GM19328 (cell line): Measurements from ENCODE around the gene NFATC3.

Experiments used
- ATAC-seq: cut with Tn5 transposase; IDR thresholded peaks from one replicate; pipeline ENCODE4 v1.9.1; 2021; ENCODE audit warnings: mild to moderate bottlenecking, moderate library complexity; ENCODE audit not compliant: unreplicated experiment

The NFATC3 gene

GRCh38 chr16:68179855-68180254 lies 94.7 kb downstream of the NFATC3 start:
- ATAC-seq = no peak

DNA sequence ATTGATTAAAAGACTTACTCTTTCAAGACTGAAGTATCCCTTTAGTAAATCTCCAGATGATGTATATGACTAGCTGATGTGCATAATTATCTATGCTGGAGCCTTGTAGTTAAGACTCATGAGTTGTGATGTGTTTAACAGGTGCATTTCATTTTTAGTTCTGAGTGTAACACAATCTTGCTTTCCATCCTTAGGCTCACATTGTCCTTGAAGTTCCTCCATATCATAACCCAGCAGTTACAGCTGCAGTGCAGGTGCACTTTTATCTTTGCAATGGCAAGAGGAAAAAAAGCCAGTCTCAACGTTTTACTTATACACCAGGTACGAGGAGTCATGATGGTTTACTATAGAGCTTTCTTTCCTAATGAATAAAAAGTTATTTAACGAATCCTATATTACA lies 97.9 kb downstream of the NFATC3 start:
- ATAC-seq = no peak

DNA sequence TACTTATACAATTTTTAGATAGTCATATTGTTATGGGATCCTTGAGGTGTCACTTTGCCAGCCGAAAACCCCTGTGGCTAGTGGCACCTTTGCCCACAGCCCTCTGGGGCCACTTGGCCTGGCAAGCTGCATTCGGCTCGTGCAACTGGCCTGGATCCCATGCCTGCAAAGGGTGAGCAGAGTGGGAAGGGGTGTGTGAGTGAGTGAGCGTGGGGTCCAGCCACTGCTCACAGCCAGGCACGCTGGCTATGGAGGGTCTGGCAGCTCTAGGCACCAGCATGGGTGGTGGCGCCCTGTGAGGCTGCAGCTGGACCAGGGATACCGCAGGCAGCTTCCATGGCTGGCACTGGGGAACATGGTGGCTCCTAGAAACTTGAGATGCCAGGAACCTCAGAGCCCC lies 101.7 kb downstream of the NFATC3 start:
- ATAC-seq = no peak

DNA sequence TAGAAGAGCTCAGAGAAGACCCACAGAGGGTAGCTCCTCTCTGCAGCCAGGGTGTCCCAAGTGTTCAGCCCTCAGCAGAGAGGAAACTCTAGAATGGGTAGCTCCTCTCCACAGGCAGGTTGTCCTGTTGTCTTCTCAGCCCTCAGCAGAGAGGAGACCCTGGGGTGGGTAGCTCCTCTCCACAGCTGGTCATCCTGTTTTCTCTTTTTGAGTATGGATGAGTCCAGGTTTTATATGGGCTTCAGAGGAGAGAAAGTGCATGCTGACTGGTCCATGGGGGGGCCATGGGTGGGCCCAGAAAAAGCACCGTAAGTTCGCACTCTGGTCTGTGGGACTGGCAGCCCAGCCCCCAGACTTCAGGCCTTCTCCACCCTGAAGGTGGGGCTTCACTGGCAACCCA lies 102.3 kb downstream of the NFATC3 start:
- no peak for ATAC-seq

DNA sequence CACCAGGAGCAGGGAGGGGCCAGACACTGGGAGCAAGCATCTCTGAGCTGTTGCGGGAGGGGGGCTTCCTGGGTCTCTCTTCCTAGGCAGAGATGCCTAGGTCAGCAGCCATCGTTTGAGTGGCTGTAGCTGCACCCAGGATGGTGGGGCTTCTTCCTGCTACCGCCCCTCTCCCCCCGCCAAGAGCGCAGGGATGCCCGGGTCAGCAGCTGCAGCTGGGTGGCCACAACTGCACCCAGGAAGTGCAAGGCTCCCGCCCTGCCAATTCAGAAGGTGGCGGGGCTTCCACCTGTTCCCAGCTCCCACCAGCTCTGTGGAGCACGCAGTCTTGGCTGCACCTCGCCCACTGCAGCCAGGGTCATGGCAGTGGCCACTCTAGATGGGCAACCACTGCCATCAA lies 103.0 kb downstream of the NFATC3 start:
- ATAC-seq = no peak

DNA sequence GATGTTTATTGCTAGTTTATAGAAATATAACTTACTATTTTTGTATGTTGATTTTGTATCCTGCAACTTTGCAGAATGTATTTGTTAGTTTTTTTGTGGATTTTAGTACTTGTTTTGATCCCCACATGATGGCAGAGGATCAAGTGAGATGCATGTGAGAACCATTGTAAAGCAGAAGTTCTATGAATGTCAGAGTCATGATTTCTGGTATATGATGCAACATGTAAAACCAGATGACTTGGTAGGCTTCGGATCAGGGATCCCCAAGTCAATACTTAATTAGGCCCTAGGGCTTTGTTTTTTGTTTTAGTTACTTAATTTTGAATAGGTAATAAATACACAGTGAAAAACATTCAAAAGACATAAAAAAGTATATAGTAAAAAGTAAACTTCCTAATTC lies 104.9 kb downstream of the NFATC3 start:
- no peak for ATAC-seq

DNA sequence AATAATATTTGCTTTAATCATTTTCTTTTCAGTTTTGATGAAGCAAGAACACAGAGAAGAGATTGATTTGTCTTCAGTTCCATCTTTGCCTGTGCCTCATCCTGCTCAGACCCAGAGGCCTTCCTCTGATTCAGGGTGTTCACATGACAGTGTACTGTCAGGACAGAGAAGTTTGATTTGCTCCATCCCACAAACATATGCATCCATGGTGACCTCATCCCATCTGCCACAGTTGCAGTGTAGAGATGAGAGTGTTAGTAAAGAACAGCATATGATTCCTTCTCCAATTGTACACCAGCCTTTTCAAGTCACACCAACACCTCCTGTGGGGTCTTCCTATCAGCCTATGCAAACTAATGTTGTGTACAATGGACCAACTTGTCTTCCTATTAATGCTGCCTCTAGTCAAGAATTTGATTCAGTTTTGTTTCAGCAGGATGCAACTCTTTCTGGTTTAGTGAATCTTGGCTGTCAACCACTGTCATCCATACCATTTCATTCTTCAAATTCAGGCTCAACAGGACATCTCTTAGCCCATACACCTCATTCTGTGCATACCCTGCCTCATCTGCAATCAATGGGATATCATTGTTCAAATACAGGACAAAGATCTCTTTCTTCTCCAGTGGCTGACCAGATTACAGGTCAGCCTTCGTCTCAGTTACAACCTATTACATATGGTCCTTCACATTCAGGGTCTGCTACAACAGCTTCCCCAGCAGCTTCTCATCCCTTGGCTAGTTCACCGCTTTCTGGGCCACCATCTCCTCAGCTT lies 105.8 kb downstream of the NFATC3 start:
- ATAC-seq = no peak

DNA sequence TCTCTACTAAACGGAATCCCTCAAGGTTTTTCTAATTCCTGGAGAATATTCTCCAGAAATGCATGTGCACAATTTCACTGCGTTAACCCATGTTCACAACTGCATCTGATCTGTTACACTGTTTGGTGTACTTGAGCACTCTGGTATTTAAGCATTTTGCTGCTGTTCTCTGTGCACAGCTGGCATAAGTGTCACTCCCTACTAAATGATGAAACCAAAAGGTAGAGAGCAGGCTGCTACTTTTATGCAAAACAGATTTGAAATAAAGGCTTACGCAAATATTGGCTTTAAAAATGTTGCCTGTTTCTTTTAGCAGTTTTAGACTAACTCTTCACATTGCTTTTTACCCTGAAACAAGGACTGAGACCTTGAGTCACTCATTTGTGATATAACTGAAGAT lies 109.1 kb downstream of the NFATC3 start:
- no peak for ATAC-seq

DNA sequence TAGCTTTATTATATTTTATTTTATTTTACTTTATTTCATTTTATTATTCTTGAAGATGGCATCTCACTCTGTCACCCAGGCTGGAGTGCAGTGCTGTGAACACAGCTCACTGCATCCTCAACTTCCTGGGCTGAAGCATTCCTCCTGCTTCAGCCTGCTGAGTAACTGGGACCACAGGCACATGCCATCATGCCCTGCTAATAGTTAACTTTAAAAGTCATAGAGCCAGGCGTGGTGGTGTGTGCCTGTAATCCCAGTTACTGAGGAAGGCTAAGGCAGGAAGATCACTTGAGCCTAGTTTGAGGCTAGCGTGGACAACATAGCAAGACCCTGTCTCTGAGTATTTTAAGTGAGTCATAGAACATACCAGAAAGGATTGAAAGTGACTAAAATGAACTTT lies 112.1 kb downstream of the NFATC3 start:
- no peak for ATAC-seq

- ATAC-seq = no peak
These were observed 115.1 kb downstream of the NFATC3 start for GRCh38 chr16:68200088-68200783.

DNA sequence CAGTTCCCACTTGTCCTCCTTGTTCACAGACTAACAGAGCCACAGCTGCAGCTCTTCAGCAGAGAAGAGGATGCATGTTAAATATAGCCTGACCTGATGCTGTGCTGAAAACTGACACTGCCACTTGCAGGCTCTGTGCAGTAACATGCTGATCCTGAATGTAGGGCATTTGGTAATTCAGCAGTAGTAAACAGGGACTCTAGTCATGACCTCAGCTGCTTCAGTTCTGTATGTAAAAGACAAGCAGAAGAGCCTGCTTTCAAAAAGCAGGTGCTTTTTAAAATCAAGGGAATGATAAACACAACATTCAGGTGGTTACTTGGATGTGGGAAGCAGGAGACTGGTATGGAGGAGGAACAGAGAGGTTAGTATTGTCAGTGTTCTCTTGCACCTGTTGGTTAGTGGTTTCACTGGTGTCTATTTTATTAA lies 116.9 kb downstream of the NFATC3 start:
- ATAC-seq = no peak

DNA sequence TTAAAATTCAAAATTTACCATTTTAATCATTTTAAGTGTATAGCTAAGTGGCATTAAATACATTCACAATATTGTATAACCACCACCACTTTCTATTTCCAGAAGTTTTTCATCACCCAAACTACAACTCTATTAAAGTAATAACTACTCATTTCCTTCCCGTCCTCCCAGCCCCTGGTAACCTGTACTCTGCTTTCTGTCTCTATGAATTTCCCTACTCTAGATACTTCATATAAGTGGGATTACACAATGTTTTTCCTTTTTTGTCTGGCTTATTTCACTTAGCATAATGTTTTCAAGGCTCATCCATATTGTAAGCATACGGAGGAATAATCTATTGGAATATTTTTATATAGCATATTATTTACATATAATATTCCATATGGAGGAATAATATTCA lies 121.1 kb downstream of the NFATC3 start:
- no peak for ATAC-seq

DNA sequence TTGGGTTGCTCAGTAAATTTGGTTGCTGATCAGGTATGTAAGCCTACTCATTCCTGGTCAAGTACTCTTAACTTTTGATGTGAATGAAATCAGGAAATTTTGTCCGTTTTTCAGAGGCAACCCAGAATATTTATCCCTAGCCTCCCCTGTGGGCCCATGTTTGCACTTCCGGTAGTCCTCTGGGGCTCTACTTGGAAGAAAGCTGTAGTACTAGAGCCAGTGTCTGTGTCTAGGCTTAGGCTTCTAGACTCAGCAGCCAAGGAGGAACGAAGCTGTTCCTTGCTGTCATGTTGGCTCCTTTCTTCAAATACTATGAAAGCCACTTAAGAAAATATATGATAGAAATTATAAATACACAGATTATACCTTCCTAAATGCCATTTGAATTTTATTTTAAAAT lies 129.6 kb downstream of the NFATC3 start:
- no peak for ATAC-seq

DNA sequence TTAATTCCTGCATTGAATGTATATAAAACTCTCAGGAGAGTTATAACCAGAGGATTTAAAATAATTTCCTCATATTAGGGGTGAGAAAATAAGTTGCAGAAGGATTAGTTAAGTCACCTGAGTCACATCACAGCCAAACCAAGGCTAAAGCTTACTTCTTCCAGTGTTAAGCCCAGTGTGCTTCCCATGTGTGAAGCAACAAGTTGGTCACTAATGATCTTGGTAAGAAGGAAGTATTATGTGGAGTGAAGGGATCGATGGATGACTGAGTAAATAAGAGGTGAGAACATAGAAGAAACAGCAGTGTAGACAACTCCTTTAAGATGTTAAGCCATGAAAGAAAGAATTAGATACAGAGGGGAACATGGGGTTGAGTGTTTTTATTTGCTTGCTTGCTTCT lies 130.1 kb downstream of the NFATC3 start:
- no peak for ATAC-seq

DNA sequence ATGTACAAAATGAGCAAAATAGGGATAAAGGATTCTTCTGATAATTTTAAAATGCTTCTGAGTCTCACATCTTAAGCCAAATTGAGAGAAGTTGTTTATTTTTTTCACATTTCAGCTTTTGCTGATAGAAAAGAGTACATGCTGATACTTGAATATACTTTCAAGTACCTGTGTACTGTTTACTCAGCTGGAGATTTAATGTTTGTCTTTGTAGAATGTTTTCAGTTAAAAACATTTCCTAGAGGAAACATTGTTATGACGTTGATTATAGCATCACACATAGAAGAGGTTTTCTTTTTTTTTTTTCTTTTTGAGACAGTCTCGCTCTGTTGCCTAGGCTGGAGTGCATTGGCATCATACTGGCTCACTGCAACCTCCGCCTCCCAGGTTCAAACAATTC lies 131.1 kb downstream of the NFATC3 start:
- ATAC-seq = no peak

- ATAC-seq = no peak
These were observed 132.3 kb downstream of the NFATC3 start for GRCh38 chr16:68217506-68217905.

- no peak for ATAC-seq
These were observed 134.7 kb downstream of the NFATC3 start for GRCh38 chr16:68219725-68220351.

GRCh38 chr16:68223072-68223471 lies 137.9 kb downstream of the NFATC3 start:
- ATAC-seq = no peak

GRCh38 chr16:68226116-68226515 lies 140.9 kb downstream of the NFATC3 start:
- no peak for ATAC-seq

GRCh38 chr16:68227183-68227793 lies 142.1 kb downstream of the NFATC3 start:
- no peak for ATAC-seq

DNA sequence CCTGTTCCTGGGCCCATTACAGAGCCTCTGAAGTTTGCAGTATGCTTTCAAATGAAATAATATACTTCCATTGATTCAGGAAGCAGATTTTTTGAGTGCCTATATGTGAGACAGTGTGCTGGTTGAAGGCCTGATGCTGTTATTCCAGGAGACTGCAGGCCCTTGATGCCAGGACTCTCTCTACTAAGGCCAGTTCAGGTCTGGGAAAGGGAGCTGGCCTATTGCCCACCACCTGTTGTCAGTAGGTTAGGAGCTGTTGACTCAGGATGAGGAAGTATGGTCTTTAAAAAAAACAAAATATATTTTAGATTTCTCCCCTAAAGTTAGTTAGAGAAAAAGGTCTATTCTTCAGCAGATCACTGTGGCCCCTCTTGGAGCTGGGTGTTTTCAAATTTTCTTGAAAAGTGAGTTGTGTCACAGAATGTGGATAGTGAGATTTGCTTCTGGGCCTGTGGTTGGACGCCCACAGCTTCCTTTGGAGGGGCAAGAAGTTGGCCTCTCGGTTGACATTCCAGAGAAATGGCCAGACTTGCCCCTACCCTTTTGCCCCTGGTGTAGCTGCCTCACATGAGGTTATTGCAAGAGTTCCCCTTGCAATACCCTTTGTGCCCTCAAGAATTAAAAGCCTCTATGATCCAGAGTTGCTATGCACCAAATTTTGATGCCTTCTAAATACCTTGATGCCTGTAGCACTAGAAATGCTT lies 142.8 kb downstream of the NFATC3 start:
- no peak for ATAC-seq
